Thyroid gland (tissue), 4 donors: ENCODE data around the gene FDXR.

Source experiments
- CTCF ChIP-seq, 6 experiments: fragments of 200-600 bp in 3 of 6; fragments of 450-650 bp in 3 of 6; sonication (generic) in 3 of 6; IDR thresholded peaks; one replicate each; pipeline ENCODE4 v1.5.1; 2016 to 2019; ENCODE audit warnings: antibody characterized with exemption in 6 of 6, mild to moderate bottlenecking in 2 of 6, inconsistent platforms in 1 of 6, moderate library complexity in 1 of 6
- POLR2A ChIP-seq, 2 donors: fragments of 450-650 bp; IDR thresholded peaks; one replicate each; pipeline ENCODE4 v1.6.1; 2017; ENCODE audit warnings: antibody characterized with exemption in 2 of 2, mild to moderate bottlenecking in 2 of 2, moderate library complexity in 1 of 2

- TF ChIP-seq CTCF (IDR thresholded peaks at IDR 0.05) (no peak), POLR2A (IDR thresholded peaks at IDR 0.05) (no peak)
These were observed 29.5 kb downstream of the FDXR start for GRCh38 chr17:74843352-74843627.
